HG02981 (cell line): ENCODE data around the gene SMPDL3B.

Experiments used
- ATAC-seq: cut with Tn5 transposase; IDR thresholded peaks from one replicate; pipeline ENCODE4 v1.9.1; 2021; ENCODE audit warnings: mild to moderate bottlenecking, moderate library complexity; ENCODE audit not compliant: unreplicated experiment

Gene SMPDL3B, protein sequence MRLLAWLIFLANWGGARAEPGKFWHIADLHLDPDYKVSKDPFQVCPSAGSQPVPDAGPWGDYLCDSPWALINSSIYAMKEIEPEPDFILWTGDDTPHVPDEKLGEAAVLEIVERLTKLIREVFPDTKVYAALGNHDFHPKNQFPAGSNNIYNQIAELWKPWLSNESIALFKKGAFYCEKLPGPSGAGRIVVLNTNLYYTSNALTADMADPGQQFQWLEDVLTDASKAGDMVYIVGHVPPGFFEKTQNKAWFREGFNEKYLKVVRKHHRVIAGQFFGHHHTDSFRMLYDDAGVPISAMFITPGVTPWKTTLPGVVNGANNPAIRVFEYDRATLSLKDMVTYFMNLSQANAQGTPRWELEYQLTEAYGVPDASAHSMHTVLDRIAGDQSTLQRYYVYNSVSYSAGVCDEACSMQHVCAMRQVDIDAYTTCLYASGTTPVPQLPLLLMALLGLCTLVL

DNA sequence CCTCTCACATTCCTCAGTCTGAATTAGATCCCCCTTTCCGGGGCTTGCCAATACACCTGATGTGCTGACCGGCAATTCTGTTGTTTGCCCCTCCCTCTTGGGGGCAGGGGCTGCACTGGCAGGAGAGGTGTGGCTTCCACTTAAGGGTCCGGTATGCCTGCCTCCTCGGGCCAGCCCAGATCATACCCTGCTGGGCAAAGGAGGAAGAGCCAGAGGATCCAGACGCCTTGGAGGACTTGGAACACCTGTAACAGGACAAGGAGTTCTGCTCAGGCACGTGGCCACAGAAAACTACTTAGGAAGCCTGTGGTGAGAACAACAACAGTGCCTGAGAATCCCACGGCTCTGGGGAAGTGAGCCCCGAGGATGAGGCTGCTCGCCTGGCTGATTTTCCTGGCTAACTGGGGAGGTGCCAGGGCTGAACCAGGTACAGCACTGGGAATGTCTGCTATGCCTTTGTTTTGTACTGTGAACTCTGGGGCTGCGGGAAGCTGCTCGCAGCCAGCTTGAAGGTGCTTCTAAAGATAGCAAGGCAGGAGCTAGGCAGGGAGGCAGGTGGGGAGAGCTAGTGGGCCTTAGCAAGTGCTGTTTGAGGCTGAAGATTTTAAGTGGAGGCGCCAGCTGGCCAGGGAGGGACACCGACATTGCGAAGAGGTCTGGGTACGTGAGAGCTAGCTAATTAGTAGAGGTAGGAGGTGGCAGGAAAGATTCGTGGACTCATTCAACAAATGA, at the start of gene SMPDL3B:
Gene SMPDL3B, plus strand, starts transcription at position 183 of the 732 bp plus-strand sequence. Its CDS starts 184 bp downstream, at position 367.
- ATAC-seq = no peak

DNA sequence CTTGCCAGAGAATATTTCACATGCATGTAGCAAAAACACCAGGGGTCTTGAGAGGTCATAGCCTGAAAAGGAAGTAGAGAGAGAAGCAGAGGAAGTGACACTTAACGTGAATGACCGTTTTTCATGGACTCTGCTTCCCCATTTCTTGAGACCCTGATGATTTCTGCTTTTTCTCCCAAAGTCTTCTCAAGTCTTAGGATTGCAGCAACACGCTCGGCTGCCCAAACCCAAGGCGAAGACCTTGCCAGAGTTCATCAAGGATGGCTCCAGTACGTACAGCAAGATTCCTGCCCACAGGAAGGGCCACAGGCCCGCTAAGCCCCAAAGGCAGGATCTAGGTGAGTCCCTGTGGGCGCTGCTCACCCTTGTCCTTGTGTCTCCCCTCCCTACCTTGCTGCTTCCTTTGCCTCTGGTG, 49.7 kb upstream of the SMPDL3B start:
- ATAC-seq = no peak

DNA sequence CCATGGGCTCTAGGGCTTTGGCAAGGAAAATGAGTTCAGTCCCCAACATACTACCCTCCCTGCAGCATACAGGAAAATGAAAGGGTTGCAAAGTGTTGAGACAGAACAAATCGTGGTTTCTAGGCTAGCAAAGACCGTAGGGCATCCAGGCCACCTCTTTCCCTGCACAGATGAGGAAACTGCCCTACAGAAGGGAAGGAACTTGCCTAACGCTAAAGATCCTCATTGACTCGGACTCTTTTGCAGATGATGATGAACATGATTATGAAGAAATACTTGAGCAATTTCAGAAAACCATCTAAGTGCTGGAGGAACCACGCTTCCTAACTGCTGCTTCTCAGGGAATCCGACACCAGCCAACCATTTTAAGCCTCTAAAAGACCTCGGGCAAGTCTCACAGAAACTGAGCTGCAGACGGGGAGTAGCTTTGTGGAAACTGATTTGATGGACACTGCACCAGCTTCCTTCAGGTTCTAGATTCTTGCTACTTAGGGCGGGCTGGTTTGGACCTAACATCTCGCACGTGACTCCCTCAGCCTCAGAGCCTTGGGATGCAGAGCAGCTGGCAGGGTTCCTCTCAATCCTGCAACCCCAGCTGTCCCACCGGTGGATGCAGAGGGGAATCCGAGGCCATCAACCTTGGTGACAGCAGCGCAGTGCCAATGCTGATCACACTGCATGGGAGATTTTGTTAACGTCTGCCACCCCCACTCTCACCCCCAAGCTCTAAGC, 49.0 kb upstream of the SMPDL3B start:
- no peak for ATAC-seq

DNA sequence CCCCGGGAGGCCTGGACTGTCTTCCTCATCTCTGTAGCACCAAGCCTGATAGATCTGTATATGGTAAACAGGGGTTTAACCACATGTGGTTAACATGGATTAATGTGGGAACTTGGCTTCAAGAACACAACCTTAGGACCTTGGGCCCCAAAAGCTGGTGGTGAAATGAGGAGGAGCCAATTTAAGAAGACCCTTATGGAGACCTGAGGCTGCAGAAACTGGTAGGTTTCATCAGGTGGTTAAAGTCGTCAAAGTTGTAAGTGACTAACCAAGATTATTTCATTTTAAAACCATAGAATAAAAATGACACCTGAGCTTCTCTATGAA, 48.5 kb upstream of the SMPDL3B start:
- no peak for ATAC-seq

DNA sequence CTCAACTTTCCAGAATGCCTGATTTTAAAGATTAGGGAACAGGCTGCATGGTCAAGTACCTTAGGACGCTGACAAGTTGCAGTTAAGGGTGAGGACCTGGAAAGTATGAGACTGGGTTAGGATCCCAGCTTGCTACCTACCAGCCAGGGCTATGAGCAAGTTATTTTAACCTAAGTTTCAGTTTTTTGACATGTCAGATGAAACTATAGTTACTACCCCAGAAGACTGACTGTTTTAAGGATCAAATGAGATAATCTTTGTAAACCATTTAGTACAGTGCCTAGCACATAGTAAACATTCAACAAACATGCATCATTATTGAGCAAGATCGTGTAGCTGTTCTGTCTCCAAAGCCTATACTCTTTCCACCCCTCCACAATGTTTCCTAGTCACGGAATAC, 48.1 kb upstream of the SMPDL3B start:
- no peak for ATAC-seq

DNA sequence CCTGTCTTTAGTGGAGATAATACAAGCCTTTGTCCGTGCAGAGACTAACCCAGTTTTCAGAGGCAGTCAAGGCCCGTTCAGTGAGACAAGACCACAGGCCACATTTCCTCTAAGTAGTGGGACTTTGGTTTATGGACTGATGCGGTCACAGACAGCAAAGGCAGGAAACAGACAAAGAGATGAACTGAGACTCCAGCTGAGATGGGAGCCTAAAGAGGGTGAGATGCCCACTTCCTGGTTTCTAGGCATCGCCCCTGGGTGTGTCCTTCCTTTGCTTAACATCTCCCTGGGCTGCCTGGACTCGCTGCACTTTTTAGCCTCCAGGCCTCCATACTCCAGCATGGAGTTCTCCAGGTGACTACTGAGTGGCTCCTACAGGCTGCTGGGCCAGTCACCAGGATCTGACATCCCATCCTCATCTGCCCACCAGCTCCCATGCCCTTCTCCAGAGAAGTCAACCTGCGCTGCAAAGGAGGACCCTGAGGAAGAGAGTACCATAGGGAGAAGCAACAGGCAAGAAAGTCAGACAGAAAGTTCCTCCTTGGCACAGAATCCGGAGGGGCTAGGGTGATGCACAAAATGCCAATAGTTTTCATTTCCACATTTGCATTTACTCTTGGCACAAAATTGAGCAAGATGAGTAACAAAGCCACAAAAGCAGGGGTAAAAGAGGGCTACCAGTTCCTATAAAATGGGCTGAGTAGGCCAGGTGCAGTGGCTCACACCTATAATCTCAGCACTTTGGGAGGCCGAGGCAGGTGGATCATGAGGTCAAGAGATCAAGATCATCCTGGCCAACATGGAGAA, 47.4 kb upstream of the SMPDL3B start:
- no peak for ATAC-seq

DNA sequence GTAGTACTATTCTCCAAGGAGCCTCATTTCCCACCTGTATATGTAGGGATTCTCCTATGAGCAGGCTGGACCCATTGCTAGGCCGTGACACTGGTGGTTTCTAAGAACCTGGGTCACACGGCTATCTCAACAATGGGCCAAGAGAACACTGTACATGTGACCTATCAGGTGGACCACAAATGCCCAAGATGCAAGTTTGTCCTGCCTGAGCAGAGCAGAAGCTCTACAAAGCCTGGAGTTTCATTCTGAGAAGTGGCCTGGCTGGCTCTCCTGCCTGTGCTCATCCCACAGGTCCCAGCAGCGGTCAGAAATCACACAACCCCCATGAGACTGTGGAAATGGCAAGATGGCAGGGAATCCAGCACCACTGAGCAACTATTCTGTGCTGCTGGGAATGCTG, 45.3 kb upstream of the SMPDL3B start:
- ATAC-seq = no peak

DNA sequence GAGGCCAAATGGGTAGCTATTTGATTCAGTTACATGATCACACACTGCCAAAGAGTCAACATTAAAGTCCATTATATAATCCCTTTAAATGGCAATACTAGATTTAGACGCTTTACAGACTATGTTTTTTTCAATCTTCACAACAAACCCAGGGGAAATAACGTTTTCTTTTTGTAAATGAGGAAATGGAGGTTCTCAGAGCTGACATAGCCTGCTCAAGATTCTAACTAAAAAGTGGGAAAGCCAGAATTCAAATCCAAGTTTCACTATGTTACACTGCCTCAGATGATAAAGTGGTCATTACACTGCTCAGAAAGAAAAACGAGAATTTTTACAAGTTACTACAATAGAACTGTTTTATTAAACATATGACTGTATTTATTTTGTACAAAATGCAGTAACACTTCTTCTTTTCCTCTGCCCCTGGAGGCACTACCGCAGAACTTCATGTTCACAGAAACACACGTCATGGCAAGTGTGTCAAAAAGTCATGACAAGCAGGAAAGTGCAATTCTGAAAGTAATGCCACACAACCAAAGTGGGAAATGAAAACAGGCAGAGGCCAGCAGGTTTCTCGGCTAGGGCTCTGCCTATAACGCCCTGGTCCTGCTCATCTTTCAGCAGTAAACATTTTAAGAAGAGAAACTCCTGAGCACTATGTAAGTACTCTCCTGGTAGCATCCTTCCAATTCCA, 43.5 kb upstream of the SMPDL3B start:
- peak; percentile 35 for ATAC-seq

DNA sequence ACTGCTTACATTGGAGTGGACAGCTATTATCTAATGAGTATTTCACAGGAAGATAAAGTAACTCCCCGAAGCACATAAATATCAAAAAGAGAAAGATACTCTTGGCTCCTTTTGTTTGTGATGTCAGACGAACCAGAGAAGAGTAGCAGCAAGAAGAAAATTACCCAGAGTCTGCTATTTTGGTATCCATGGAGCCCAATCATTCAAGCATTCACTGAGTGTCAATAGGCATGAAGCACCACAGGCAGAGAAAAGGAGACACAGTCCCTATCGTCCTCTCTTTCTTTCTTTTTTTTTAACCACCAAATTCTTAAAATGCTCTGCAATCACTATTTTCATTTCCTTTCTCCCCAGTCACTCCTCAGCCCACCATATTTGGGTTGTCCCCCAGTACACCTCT, 40.3 kb upstream of the SMPDL3B start:
- no peak for ATAC-seq

DNA sequence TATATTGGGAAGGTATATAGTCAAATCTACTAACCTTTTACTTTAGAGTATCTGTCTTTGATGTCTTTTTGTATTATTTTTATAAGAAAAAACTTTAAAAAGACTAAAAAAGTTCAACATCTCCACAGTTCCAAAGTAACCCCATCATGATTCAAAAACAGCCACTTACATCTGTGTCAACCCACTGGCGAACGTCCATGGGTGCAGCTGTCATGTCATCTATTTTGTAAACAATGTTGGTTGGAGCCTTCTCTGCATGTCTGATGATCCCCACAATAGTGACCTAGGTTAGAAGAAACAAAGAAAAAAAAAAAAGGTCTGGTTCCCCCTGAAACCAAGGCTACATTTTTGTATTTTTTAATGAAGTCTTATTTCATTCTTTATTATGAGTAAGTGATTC, 28.0 kb upstream of the SMPDL3B start:
- ATAC-seq = no peak

DNA sequence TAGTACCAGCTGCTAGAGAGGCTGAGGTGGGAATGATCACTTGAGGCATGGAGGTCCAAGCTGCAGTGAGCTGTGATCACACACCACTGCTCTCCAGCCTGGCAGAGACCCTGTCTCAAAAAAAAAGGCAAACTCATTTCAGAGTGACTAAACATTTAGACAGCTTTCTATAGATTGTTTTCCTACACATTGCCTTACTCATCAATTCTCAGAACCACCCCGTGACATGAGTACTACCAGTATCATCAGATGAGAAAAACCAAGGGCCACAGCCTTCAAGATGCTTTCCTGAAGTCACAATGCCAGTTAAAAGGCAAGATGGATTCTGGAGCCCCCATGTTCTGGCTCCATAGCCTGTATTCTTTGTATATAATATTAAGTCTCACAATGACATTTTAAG, 22.4 kb upstream of the SMPDL3B start:
- no peak for ATAC-seq

DNA sequence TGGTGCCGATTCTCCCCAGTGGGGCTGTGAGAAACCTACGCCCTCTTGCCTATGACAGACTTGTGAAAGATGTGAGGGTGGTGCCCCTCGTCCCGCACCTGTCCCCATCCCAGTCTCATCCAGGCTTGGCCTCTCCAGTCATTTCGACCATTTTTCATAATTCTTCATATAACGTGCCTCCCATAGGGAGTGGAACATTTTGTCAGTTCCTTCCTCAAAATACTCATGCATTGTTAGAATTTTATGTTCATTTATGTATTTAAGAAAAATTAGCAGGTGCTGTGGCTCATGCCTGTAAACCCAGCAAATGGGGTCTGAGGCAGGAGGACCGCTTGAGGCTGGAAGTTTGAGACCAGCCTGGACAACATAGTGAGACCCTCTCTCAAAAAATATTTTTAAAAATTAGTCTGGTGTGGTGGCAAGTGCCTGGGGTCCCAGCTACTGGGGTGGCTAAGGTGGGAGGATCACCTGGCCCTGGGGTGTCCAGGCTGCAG, 19.7 kb upstream of the SMPDL3B start:
- ATAC-seq = no peak

DNA sequence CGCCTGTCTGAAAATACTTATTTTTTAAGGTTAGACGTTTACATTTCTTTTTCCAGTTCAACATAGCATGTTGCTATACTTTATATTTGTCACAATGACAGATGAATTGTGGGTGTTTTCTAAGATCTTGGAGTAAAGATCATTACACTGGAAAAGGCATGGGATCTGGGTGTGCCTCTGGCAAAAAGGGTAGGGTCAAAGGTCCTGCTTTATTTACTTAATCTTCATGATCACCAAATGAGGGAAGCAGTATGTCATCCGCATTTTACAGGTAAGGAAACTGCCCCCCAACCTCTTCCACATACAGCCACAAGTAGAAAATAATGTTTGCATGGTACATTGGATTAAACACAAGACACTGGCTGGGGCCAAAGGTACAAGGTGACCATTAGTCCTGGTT, 12.5 kb upstream of the SMPDL3B start:
- no peak for ATAC-seq

DNA sequence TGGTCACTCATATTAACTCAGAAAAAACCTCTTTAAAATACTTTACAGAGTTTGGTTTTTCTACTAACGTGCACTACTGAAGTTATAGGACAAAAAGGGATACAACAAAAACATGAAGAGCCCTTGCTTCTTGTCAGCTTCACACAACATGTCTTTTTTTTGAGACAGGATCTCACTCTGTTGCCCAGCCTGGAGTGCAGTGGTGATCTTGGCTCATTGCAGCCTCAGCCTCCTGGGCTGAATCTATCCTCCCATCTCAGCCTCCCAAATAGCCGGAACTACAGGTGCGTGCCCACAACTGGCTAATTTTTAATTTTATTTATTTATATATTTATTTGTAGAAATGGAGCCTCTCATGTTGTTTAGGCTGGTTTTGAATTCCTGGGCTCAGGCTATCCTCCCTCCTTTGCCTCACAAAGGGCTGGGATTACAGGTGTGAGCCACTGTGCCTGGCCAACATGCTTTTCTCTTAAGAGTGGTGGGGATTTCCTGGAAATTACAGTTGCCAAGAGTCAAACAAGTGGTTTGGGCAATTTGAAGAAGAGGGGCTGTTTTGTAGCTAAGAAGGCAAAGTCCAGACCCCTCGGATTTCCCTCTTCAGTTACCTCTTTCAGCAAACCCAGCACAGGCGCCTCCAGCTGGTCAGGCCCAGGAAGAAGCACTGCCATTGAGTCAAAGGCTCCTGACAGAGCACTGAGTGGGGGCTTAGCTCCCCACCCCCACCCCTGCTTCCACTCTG, 6.4 kb upstream of the SMPDL3B start:
- no peak for ATAC-seq

DNA sequence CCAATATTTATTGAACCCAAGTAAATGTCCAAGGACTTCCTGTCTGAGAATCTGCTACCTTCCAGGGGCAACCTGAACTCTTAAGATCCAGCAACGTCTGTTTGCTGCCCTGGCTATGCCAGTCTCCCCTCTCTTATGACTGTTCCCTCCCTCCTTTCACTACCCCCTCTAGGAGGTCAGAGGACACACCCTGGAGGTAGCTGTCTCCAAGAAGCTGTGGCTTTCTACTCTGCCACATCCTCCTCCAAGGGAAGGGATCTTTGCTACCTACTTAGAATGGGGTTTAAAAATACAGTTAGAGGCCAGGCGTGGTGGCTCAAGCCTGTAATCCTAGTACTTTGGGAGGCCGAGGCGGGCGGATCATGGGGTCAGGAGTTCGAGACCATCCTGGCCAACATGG, 3.6 kb upstream of the SMPDL3B start:
- no peak for ATAC-seq

DNA sequence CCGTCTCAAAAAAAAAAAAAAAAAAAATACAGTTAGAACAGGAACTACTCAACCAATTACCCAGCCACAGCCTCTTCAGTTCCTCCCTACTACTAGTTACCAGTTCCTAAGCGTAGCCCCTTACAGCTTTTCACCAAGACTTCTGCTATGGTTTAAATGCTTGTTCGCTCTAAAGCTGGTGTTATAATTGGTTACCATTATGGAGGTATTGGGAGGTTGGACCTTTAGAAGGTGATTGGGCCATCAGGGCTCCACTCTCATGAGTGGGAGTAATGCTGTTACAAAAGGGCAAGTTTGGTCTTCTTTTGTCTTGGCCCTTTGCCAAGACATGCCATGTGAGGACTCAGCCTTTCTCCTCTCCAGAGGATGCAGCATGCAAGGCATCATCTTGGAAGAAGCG, 3.0 kb upstream of the SMPDL3B start:
- no peak for ATAC-seq

DNA sequence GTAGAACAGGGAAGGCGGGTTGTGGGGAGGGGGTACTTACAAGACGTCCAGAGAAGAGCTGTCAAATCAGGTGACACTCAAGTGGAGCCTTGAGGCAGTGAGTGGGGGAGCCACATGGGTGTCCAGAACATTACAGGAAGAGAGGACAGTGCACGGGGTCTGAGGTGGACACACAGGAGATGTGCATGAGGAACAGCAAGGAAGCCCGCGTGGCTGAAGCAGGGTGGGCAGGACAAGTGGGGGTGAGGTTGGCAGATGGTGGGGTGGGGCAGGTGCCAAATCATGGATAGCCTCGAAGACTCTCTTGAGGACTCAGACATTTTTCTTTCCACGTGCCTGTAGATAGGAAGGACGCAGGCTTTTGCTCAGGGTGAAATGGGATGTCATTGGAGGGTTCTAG, 921 bp downstream of the SMPDL3B start:
- no peak for ATAC-seq

DNA sequence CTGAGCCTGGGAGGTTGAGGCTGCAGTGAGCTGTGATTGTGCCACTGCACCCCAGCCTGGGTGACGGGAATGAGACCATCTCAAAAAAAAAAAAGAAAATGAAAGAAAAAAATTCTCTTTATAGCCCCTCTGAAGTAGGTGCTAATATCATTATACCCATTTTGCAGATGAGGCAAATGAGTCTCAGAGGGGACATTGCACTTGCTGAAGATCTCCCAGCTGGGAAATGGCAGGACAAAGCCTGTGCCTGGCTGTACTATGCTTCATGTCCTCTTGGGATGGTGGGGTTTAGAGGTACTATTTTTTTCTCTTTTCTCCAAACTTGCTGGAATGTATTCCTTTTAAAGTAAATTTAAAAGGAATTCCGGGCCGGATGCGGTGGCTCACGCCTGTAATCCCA, 1.6 kb downstream of the SMPDL3B start:
- no peak for ATAC-seq

DNA sequence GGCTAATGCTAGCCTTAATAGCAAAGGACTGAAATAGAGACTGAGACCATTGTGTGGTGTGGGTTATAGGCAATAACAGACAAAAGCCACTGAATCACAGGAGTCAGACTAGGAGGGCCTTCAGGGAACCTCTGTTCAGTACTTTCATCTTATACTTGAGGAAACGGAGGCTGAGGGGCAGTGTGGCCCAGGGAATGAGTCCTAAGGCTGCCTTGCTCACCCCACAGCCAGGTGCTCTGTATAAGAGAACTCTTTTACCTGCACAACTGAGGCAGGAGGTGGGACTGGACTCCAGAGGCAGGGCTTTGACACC, 2.7 kb downstream of the SMPDL3B start:
- no peak for ATAC-seq

DNA sequence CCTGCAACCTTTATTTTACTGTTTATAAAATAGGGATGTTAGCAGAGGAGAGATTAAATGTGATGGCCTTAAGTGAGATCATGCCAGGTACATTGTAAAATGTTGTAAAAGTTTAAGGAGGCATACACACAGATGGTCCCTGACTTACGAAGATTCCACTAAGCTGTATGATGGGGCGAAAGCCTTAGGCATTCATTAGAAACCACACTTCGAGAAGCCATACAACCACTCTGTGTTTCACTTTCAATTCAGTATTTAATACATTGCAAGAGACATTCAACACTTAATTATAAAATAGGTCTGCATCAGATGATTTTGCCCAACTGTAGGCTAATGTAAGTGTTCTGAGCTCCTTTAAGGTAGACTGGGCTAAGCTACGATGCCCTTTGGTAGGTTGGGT, 3.7 kb downstream of the SMPDL3B start:
- ATAC-seq = no peak
